HL-60 (cell line): Measurements from ENCODE around the gene OS9.

Experiments used
- CTCF ChIP-seq: IDR thresholded peaks from one replicate; pipeline ENCODE4 v1.5.1; 2011; ENCODE audit warnings: low read length, control low read depth, inconsistent platforms; ENCODE audit not compliant: insufficient read depth
- GABPA ChIP-seq: IDR thresholded peaks from 2 replicates; pipeline ENCODE4 v1.6.1; 2012; ENCODE audit warnings: low read depth
- POLR2AphosphoS5 ChIP-seq: IDR thresholded peaks from 2 replicates; pipeline ENCODE4 v1.6.1; 2012; ENCODE audit warnings: low read depth
- REST ChIP-seq: IDR thresholded peaks from 2 replicates; pipeline ENCODE4 v1.6.1; 2012; ENCODE audit warnings: low read depth; ENCODE audit not compliant: insufficient replicate concordance

- TF ChIP-seq CTCF: no peak
- no peak for TF ChIP-seq GABPA
- TF ChIP-seq POLR2AphosphoS5: no peak
- peak; percentile 94 for TF ChIP-seq REST
Measured at GRCh38 chr12:57760347-57760982, 66.5 kb downstream of the OS9 start.
